OCI-LY7 (cell line): Measurements from ENCODE around the gene SGPL1. TPM values are rescaled to one million over a fixed set of nuclear protein-coding genes. Genes with fewer than 3 reads are reported as not detected.

Source experiments
- BruUV-seq: library from RNA; stranded (reverse); fragments of 400-500 nt; replicated peaks from 2 replicates; lab custom pipeline; 2021; lab: Mats Ljungman, UMichigan
- CTCF ChIA-PET: fragments of 300-600 bp; sonication (Branson Sonifier 250); formaldehyde crosslinking; loops from one replicate; lab custom pipeline; 2022; ENCODE audit warnings: antibody characterized with exemption; ENCODE audit not compliant: unreplicated experiment; lab: Charles Lee
- POLR2A ChIA-PET: fragments of 300-600 bp; sonication (Branson Sonifier 250); formaldehyde crosslinking; loops from one replicate; lab custom pipeline; 2022; ENCODE audit warnings: antibody characterized with exemption; lab: Charles Lee
- DNase-seq: peaks from one replicate; pipeline ENCODE4 v3.0.0-alpha.2; 2015; ENCODE audit warnings: low spot score
- H2AFZ ChIP-seq: fragments of 200-600 bp; sonication (generic), shearing (Covaris generic); 2 replicates; pipeline ENCODE4 v1.6.1; 2014; ENCODE audit warnings: mild to moderate bottlenecking, antibody characterized with exemption, low read length, moderate library complexity
- H3K27ac ChIP-seq: fragments of 200-600 bp; sonication (generic); 2 replicates; pipeline ENCODE4 v1.5.1; 2014; ENCODE audit warnings: mixed run types, low read depth, mild to moderate bottlenecking, moderate library complexity, low read length, inconsistent platforms; ENCODE audit not compliant: poor library complexity, severe bottlenecking
- H3K36me3 ChIP-seq: fragments of 200-600 bp; sonication (generic); 2 replicates; pipeline ENCODE4 v1.6.1; 2014; ENCODE audit warnings: mild to moderate bottlenecking, antibody characterized with exemption, low read length, moderate library complexity, mixed read lengths; ENCODE audit not compliant: insufficient read depth
- H3K4me1 ChIP-seq: fragments of 200-600 bp; sonication (generic); 2 replicates; pipeline ENCODE4 v1.5.1; 2014; ENCODE audit warnings: mild to moderate bottlenecking, low read length; ENCODE audit not compliant: insufficient read depth, poor library complexity, severe bottlenecking
- H3K4me2 ChIP-seq: fragments of 200-600 bp; sonication (generic); 2 replicates; pipeline ENCODE4 v1.6.1; 2014; ENCODE audit warnings: mild to moderate bottlenecking, low read length
- H3K4me3 ChIP-seq: fragments of 200-600 bp; sonication (generic); 2 replicates; pipeline ENCODE4 v1.5.1; 2014; ENCODE audit warnings: mild to moderate bottlenecking, low read depth, low read length; ENCODE audit not compliant: poor library complexity, severe bottlenecking
- H3K79me2 ChIP-seq: fragments of 200-600 bp; sonication (generic); 2 replicates; pipeline ENCODE4 v1.6.1; 2016; ENCODE audit warnings: low read depth, mild to moderate bottlenecking, low read length, moderate library complexity, mixed read lengths; ENCODE audit not compliant: insufficient read depth
- H3K9me2 ChIP-seq: fragments of 200-600 bp; sonication (generic); 2 replicates; pipeline ENCODE4 v1.6.1; 2016; ENCODE audit warnings: mild to moderate bottlenecking, low read length, mixed read lengths; ENCODE audit not compliant: insufficient read depth
- H3K9me3 ChIP-seq: fragments of 200-600 bp; sonication (generic); 2 replicates; pipeline ENCODE4 v1.6.1; 2014; ENCODE audit warnings: mild to moderate bottlenecking, mixed run types, low read length, mixed read lengths
- H4K20me1 ChIP-seq: fragments of 200-600 bp; sonication (generic); 2 replicates; pipeline ENCODE4 v1.6.1; 2014; ENCODE audit warnings: mild to moderate bottlenecking, antibody characterized with exemption, low read length, moderate library complexity, mixed read lengths; ENCODE audit not compliant: insufficient read depth
- CTCF ChIP-seq: fragments of 200-600 bp; sonication (generic); conservative IDR thresholded peaks from 2 replicates; pipeline ENCODE4 v1.5.1; 2014; ENCODE audit warnings: mild to moderate bottlenecking, antibody characterized with exemption, low read length, moderate library complexity, mixed read lengths
- EZH2phosphoT487 ChIP-seq: fragments of 200-600 bp; sonication (generic); IDR thresholded peaks from 2 replicates; pipeline ENCODE4 v1.6.1; 2018; ENCODE audit warnings: low read depth, borderline replicate concordance, mild to moderate bottlenecking, mixed run types, antibody characterized with exemption, low read length, moderate library complexity, mixed read lengths
- intact Hi-C: fragments of 100-400 bp; cut with micrococcal nuclease; formaldehyde crosslinking; loops from one replicate; pipeline ENCODE4 v1.10.0; 2022; ENCODE audit not compliant: unreplicated experiment
- total RNA-seq, 2 experiments: library from RNA; depleted of rRNA in 1 of 2; stranded (reverse); fragments of >200 nt in 1 of 2; shearing (Covaris generic) in 1 of 2; gene quantifications; 2 replicates each; pipeline ENCODE4 v1.2.3, GENCODE V29; 2014 to 2022

SGPL1 gene
- total RNA-seq, 2 experiments from 2014 or later, result 11.7 to 25.1 TPM

GRCh38 chr10:70872291-70872690, 56.5 kb downstream of the SGPL1 start:
- Histone ChIP-seq H3K4me3 (no peak overlapping the region), H3K79me2 (no peaks in the 10 kb centered on the region), H3K9me3 (no peaks in the 10 kb centered on the region), H3K4me2 (no peak overlapping the region), H3K9me2 (no peaks in the 10 kb centered on the region), H3K4me1 (no peaks in the 10 kb centered on the region), H4K20me1 (no peaks in the 10 kb centered on the region), H3K27ac (no peak overlapping the region), H3K36me3 (peaks cover 12% of the 10 kb centered on the region), H2AFZ (no peak overlapping the region)
- no peak for DNase-seq
- ChIA-PET CTCF (no interaction called here), POLR2A (interaction anchor here (0.6 to 0.7 kb wide), 2 partner anchors 17 to 780 kb away, joined by 3 read pairs; no protein-coding TSS in a partner anchor)
- intact Hi-C loops, result no loop called here
- no peak for TF ChIP-seq CTCF
- TF ChIP-seq EZH2phosphoT487, result no peak
- BruUV-seq, result no TSS peak

- Histone ChIP-seq H2AFZ (no peak overlapping the region), H3K4me2 (no peak overlapping the region), H3K9me2 (no peaks in the 10 kb centered on the region), H3K36me3 (peaks cover 15% of the 10 kb centered on the region), H3K4me3 (no peak overlapping the region), H4K20me1 (no peaks in the 10 kb centered on the region), H3K9me3 (no peaks in the 10 kb centered on the region), H3K79me2 (no peaks in the 10 kb centered on the region), H3K4me1 (no peaks in the 10 kb centered on the region), H3K27ac (no peak overlapping the region)
- intact Hi-C loops, result no loop called here
- ChIA-PET POLR2A (no interaction called here), CTCF (no interaction called here)
- BruUV-seq, result no TSS peak
- no peak for DNase-seq
- no peak for TF ChIP-seq EZH2phosphoT487
- TF ChIP-seq CTCF, result no peak
Observed at GRCh38 chr10:70874061-70874460, 58.3 kb downstream of the SGPL1 start.

GRCh38 chr10:70879207-70879606, 63.5 kb downstream of the SGPL1 start:
- peaks cover 10% of the 10 kb centered on the region; the same call in 1 of the 2 replicates for H3K36me3 ChIP-seq
- H3K27ac ChIP-seq, result no peak overlapping the region
- CTCF ChIA-PET, result no interaction called here
- POLR2A ChIA-PET, result no interaction called here
- TF ChIP-seq EZH2phosphoT487 (no peak), CTCF (no peak)
- intact Hi-C loops, result no loop called here
- H3K4me2 ChIP-seq, result no peak overlapping the region
- no peak for DNase-seq
- no peaks in the 10 kb centered on the region for H3K4me1 ChIP-seq
- H3K9me2 ChIP-seq, result no peaks in the 10 kb centered on the region
- H2AFZ ChIP-seq, result no peak overlapping the region
- H3K4me3 ChIP-seq, result no peak overlapping the region
- no peaks in the 10 kb centered on the region for H3K79me2 ChIP-seq
- no TSS peak for BruUV-seq
- H4K20me1 ChIP-seq, result no peaks in the 10 kb centered on the region
- H3K9me3 ChIP-seq, result no peaks in the 10 kb centered on the region
